Caco-2 (cell line): ENCODE measurements around the gene ZNF778. TPM values are rescaled to one million over a fixed set of nuclear protein-coding genes. Genes with fewer than 3 reads are reported as not detected.
A peak's percentile ranks its signal among the peaks of the same experiment; 100 is the strongest.

Experiments
- Bru-seq: library from RNA; stranded (reverse); fragments of 400-500 nt; gene quantifications from one replicate; lab custom pipeline; 2021; lab: Mats Ljungman, UMichigan
- BruChase-seq, 2 experiments: library from RNA; stranded (reverse); fragments of 400-500 nt; gene quantifications; one replicate each; lab custom pipeline; 2021; lab: Mats Ljungman, UMichigan
- BruUV-seq: library from RNA; stranded (reverse); fragments of 400-500 nt; replicated peaks from 2 replicates; lab custom pipeline; 2021; lab: Mats Ljungman, UMichigan
- CTCF ChIA-PET: fragments of 300-600 bp; sonication (Branson Sonifier 250); formaldehyde crosslinking; loops from one replicate; lab custom pipeline; 2022; ENCODE audit warnings: antibody characterized with exemption; lab: Charles Lee
- POLR2A ChIA-PET: fragments of 300-600 bp; sonication (Branson Sonifier 250); formaldehyde crosslinking; loops from one replicate; lab custom pipeline; 2022; ENCODE audit warnings: antibody characterized with exemption; lab: Charles Lee
- DNase-seq, 2 experiments: peaks; one replicate each; pipeline versions ENCODE4 v3.0.0 to v3.0.0-alpha.2; 2020 to 2022
- H3K27me3 ChIP-seq: replicated peaks from 2 replicates; pipeline ENCODE4 v1.6.0; 2011; ENCODE audit warnings: low read length; ENCODE audit not compliant: control insufficient read depth, insufficient read depth
- H3K36me3 ChIP-seq: 2 replicates; pipeline ENCODE4 v1.5.1; 2011; ENCODE audit warnings: low read length; ENCODE audit not compliant: control insufficient read depth, insufficient read depth
- H3K4me1 ChIP-seq: fragments of 250-450 bp; sonication (Bioruptor Pico); 2 replicates; pipeline ENCODE4 v1.5.1; 2020; ENCODE audit warnings: mild to moderate bottlenecking
- H3K4me3 ChIP-seq: 2 replicates; pipeline ENCODE4 v1.5.1; 2011; ENCODE audit warnings: low read depth, mild to moderate bottlenecking, control low read depth, low read length
- H3K9me3 ChIP-seq: fragments of 250-450 bp; sonication (Bioruptor Pico); 2 replicates; pipeline ENCODE4 v1.5.1; 2020; ENCODE audit warnings: mild to moderate bottlenecking, moderate library complexity
- H3K27ac Mint-ChIP-seq: one replicate; pipeline ENCODE4 v1.8.0; 2022; ENCODE audit warnings: mixed read lengths; ENCODE audit not compliant: unreplicated experiment
- H3K27me3 Mint-ChIP-seq: one replicate; pipeline ENCODE4 v1.8.0; 2022; ENCODE audit warnings: mixed read lengths; ENCODE audit not compliant: insufficient read depth, unreplicated experiment
- H3K36me3 Mint-ChIP-seq: one replicate; pipeline ENCODE4 v1.8.0; 2022; ENCODE audit warnings: mild to moderate bottlenecking, mixed read lengths; ENCODE audit not compliant: insufficient read depth, unreplicated experiment
- H3K4me1 Mint-ChIP-seq: one replicate; pipeline ENCODE4 v1.8.0; 2022; ENCODE audit warnings: low read depth, mixed read lengths; ENCODE audit not compliant: unreplicated experiment
- H3K4me3 Mint-ChIP-seq: one replicate; pipeline ENCODE4 v1.8.0; 2022; ENCODE audit warnings: mild to moderate bottlenecking, moderate library complexity, mixed read lengths; ENCODE audit not compliant: unreplicated experiment
- H3K9me3 Mint-ChIP-seq: one replicate; pipeline ENCODE4 v1.8.0; 2022; ENCODE audit warnings: mixed read lengths; ENCODE audit not compliant: unreplicated experiment
- CTCF ChIP-seq, 2 experiments: fragments of 200-600 bp in 1 of 2; IDR thresholded peaks; 1 replicate in 1 of 2; 2 replicates in 1 of 2; pipeline versions ENCODE4 v1.5.1 to v1.8.0; 2011 to 2022; ENCODE audit warnings: antibody characterized with exemption in 1 of 2, control low read depth in 1 of 2, inconsistent platforms in 1 of 2, low read depth in 1 of 2, low read length in 1 of 2, mild to moderate bottlenecking in 1 of 2, moderate library complexity in 1 of 2; ENCODE audit not compliant: insufficient read depth in 1 of 2, severe bottlenecking in 1 of 2, unreplicated experiment in 1 of 2
- intact Hi-C: fragments of 100-400 bp; cut with micrococcal nuclease; formaldehyde crosslinking; loops from one replicate; pipeline ENCODE4 v1.10.0; 2022; ENCODE audit not compliant: unreplicated experiment
- long read RNA-seq: library from polyadenylated mRNA; stranded (forward); transcript quantifications from one replicate; pipeline ENCODE4 v2.0.0, GENCODE V29; 2022
- total RNA-seq: library from RNA; stranded (reverse); gene quantifications from 2 replicates; pipeline ENCODE4 v1.2.3, GENCODE V29; 2022

ZNF778 gene
- total RNA-seq (13.1 and 18.1 TPM in 2 replicates), Bru-seq, nascent RNA (percentile 69 among the genes with signal in this experiment), BruChase-seq, experiment 1, labeled RNA remaining after a 2-hour chase (percentile 79 among the genes with signal in this experiment), BruChase-seq, experiment 2, labeled RNA remaining after a 6-hour chase (percentile 72 among the genes with signal in this experiment)
- long read RNA-seq, partial matches to known transcripts, result 0 of 13 reads
- long read RNA-seq, other reads (novel, unspliced or antisense), result 12 of 13 reads

GRCh38 chr16:89217388-89218191, at the start of gene ZNF778:
ZNF778 (plus strand) TSS chr16:89217703; CDS start chr16:89221128, 3,425 bp downstream.
- peak; percentile 78 to 86 for DNase-seq
- Mint-ChIP-seq H3K27ac (peak within 1 kb of the TSS; percentile 81), H3K36me3 (peaks cover 22% of the 10 kb centered on the region), H3K9me3 (no peaks in the 10 kb centered on the region), H3K27me3 (no peaks in the 10 kb centered on the region), H3K4me3 (peak within 1 kb of the TSS; percentile 89), H3K4me1 (no peaks in the 10 kb centered on the region)
- ChIA-PET POLR2A (interaction anchor here (0.6 to 1.0 kb wide), 4 partner anchors 16 to 454 kb away, joined by 3 to 5 read pairs (median 4); partner anchors contain the start of gene APRT), CTCF (interaction anchor here (0.6 to 1.7 kb wide), 11 partner anchors 16 to 480 kb away, joined by 3 to 10 read pairs (median 3); partner anchors contain the start of gene CDH15)
- TF ChIP-seq CTCF (IDR thresholded peaks at IDR 0.05; ENCODE audit: insufficient read depth in 1 of 2, low read depth in 1 of 2, low read length in 1 of 2, severe bottlenecking in 1 of 2, unreplicated experiment in 1 of 2), result no peak
- intact Hi-C loops, result loop anchor here (2.0 kb wide), 4 partner anchors 17 to 401 kb away; partner anchors contain the start of gene SLC22A31
- Histone ChIP-seq H3K4me3 (peak within 1 kb of the TSS; percentile 71), H3K4me1 (no peaks in the 10 kb centered on the region), H3K9me3 (no peaks in the 10 kb centered on the region), H3K36me3 (peaks cover 1% of the 10 kb centered on the region; the same call in 1 of the 2 replicates), H3K27me3 (no peaks in the 10 kb centered on the region)
- no TSS peak for BruUV-seq

GRCh38 chr16:89168381-89169189, 48.9 kb upstream of the ZNF778 start:
- Histone ChIP-seq H3K4me3 (no peak overlapping the region), H3K4me1 (peaks cover 21% of the 10 kb centered on the region), H3K36me3 (no peaks in the 10 kb centered on the region), H3K9me3 (no peaks in the 10 kb centered on the region), H3K27me3 (peaks cover 2% of the 10 kb centered on the region)
- Mint-ChIP-seq H3K4me3 (no peak overlapping the region), H3K27ac (no peak overlapping the region), H3K27me3 (no peaks in the 10 kb centered on the region), H3K9me3 (no peaks in the 10 kb centered on the region), H3K36me3 (no peaks in the 10 kb centered on the region), H3K4me1 (peaks cover 7% of the 10 kb centered on the region)
- BruUV-seq, result no TSS peak
- DNase-seq, result no peak
- intact Hi-C loops, result loop anchor here (10.0 kb wide), 1 partner anchor 224 kb away; no protein-coding TSS in a partner anchor
- POLR2A ChIA-PET, result no interaction called here
- TF ChIP-seq CTCF (IDR thresholded peaks at IDR 0.05; ENCODE audit: insufficient read depth in 1 of 2, low read depth in 1 of 2, low read length in 1 of 2, severe bottlenecking in 1 of 2, unreplicated experiment in 1 of 2), result peak in 1 of 2 experiments; percentile 0
- CTCF ChIA-PET, result no interaction called here
